ENCODE measurements around the gene DNMBP.

The DNMBP gene

GRCh38 chr10:99828464-99828863, 181.3 kb downstream of the DNMBP start:
- H2BK15ac ChIP-seq (ENCODE audit: low read length) = no peak overlapping the region
- no peak overlapping the region for H3K18ac ChIP-seq (ENCODE audit: low read length)
- H2BK12ac ChIP-seq (ENCODE audit: low read length) = no peak overlapping the region
- no peak overlapping the region for H2BK5ac ChIP-seq (ENCODE audit: low read length)
- H2AFZ ChIP-seq (ENCODE audit: low read length) = no peak overlapping the region
- DNase-seq (ENCODE audit: low spot score) = no peak
- no peak overlapping the region for H4K91ac ChIP-seq (ENCODE audit: low read depth, low read length, poor library complexity)
- no peaks in the 10 kb centered on the region for H3K79me1 ChIP-seq (ENCODE audit: low read depth, low read length)
- no peak overlapping the region for H4K8ac ChIP-seq (ENCODE audit: low read depth, low read length)
- H3K14ac ChIP-seq (ENCODE audit: low read length) = no peak overlapping the region
- no CpG with 5 or more reads among the region's 2 CpGs for WGBS, 2 donors (ENCODE audit: extremely low coverage in 2 of 2, insufficient read length in 2 of 2, insufficient replicate concordance in 1 of 2)
- H3K27ac ChIP-seq (replicated peaks; ENCODE audit: low read length) = no peak overlapping the region
- no peak overlapping the region for H2BK120ac ChIP-seq (ENCODE audit: low read depth, low read length)
- H3K4me3 ChIP-seq (ENCODE audit: low read length in 2 of 2) = no peak overlapping the region
- no peak overlapping the region for H2AK5ac ChIP-seq (ENCODE audit: low read depth, low read length)
- no peaks in the 10 kb centered on the region for H3K27me3 ChIP-seq (ENCODE audit: control insufficient read depth in 3 of 3, insufficient read depth in 3 of 3, low read depth in 1 of 3, low read length in 3 of 3)
- no peak overlapping the region for H3K9ac ChIP-seq (ENCODE audit: low read depth, low read length, poor library complexity)
- no peaks in the 10 kb centered on the region for H3K36me3 ChIP-seq (replicated peaks in 1 of 2; ENCODE audit: control insufficient read depth in 2 of 2, insufficient read depth in 2 of 2, low read length in 2 of 2)
- no peak overlapping the region for H3K4me2 ChIP-seq (ENCODE audit: insufficient read depth, low read length, poor library complexity, severe bottlenecking)
- no peak overlapping the region for H3K23ac ChIP-seq (ENCODE audit: low read depth, low read length, poor library complexity)
- no peaks in the 10 kb centered on the region for H3K4me1 ChIP-seq (ENCODE audit: control insufficient read depth in 2 of 2, insufficient read depth in 1 of 2, low read depth in 1 of 2, low read length in 2 of 2)
- no peak overlapping the region for H3K4ac ChIP-seq (ENCODE audit: low read length)
- peaks cover 0 to 6% of the 10 kb centered on the region in 2 donors for H3K9me3 ChIP-seq (replicated peaks in 1 of 2; ENCODE audit: control insufficient read depth in 2 of 2, insufficient read depth in 1 of 2, low read depth in 1 of 2, low read length in 2 of 2)

GRCh38 chr10:99827936-99828335, 181.8 kb downstream of the DNMBP start:
- Histone ChIP-seq H3K27ac (replicated peaks; ENCODE audit: low read length) (no peak overlapping the region), H3K36me3 (replicated peaks in 1 of 2; ENCODE audit: control insufficient read depth in 2 of 2, insufficient read depth in 2 of 2, low read length in 2 of 2) (no peaks in the 10 kb centered on the region), H2BK120ac (ENCODE audit: low read depth, low read length) (no peak overlapping the region), H2AK5ac (ENCODE audit: low read depth, low read length) (no peak overlapping the region), H3K14ac (ENCODE audit: low read length) (no peak overlapping the region), H2BK15ac (ENCODE audit: low read length) (no peak overlapping the region), H2BK12ac (ENCODE audit: low read length) (no peak overlapping the region), H3K4me1 (ENCODE audit: control insufficient read depth in 2 of 2, insufficient read depth in 1 of 2, low read depth in 1 of 2, low read length in 2 of 2) (no peaks in the 10 kb centered on the region), H2BK5ac (ENCODE audit: low read length) (no peak overlapping the region), H3K18ac (ENCODE audit: low read length) (no peak overlapping the region), H3K9me3 (replicated peaks in 1 of 2; ENCODE audit: control insufficient read depth in 2 of 2, insufficient read depth in 1 of 2, low read depth in 1 of 2, low read length in 2 of 2) (peaks cover 0 to 6% of the 10 kb centered on the region in 2 donors), H3K79me1 (ENCODE audit: low read depth, low read length) (no peaks in the 10 kb centered on the region), H3K4ac (ENCODE audit: low read length) (no peak overlapping the region), H3K23ac (ENCODE audit: low read depth, low read length, poor library complexity) (no peak overlapping the region), H2AFZ (ENCODE audit: low read length) (no peak overlapping the region), H3K27me3 (ENCODE audit: control insufficient read depth in 3 of 3, insufficient read depth in 3 of 3, low read depth in 1 of 3, low read length in 3 of 3) (no peaks in the 10 kb centered on the region), H4K8ac (ENCODE audit: low read depth, low read length) (no peak overlapping the region), H4K91ac (ENCODE audit: low read depth, low read length, poor library complexity) (no peak overlapping the region), H3K4me2 (ENCODE audit: insufficient read depth, low read length, poor library complexity, severe bottlenecking) (no peak overlapping the region), H3K9ac (ENCODE audit: low read depth, low read length, poor library complexity) (no peak overlapping the region), H3K4me3 (ENCODE audit: low read length in 2 of 2) (no peak overlapping the region)
- WGBS, 2 donors (ENCODE audit: extremely low coverage in 2 of 2, insufficient read length in 2 of 2, insufficient replicate concordance in 1 of 2) = no CpG with 5 or more reads among the region's 3 CpGs
- no peak for DNase-seq (ENCODE audit: low spot score)

Measured in neuronal stem cell (in vitro differentiated cells).